Endothelial cell of umbilical vein (primary cell): ENCODE data around the gene MMP14. TPM values are rescaled to one million over a fixed set of nuclear protein-coding genes. Genes with fewer than 3 reads are reported as not detected.

ENCODE experiments used
- BruUV-seq: library from RNA; stranded (reverse); fragments of 400-500 nt; replicated peaks from 2 replicates; lab custom pipeline; 2021; lab: Mats Ljungman, UMichigan
- CTCF ChIA-PET: fragments of 300-600, 350-600 bp; sonication (Branson Sonifier 250); formaldehyde crosslinking; loops from one replicate; lab custom pipeline; 2021; ENCODE audit warnings: antibody characterized with exemption, inconsistent platforms; lab: Charles Lee
- POLR2A ChIA-PET: fragments of 300-600, 350-600 bp; sonication (Branson Sonifier 250); formaldehyde crosslinking; loops from one replicate; lab custom pipeline; 2021; ENCODE audit warnings: antibody characterized with exemption, inconsistent platforms; lab: Charles Lee
- DNase-seq: peaks from one replicate; pipeline ENCODE4 v3.0.0-alpha.2; 2011; ENCODE audit warnings: low read depth, low spot score
- FAIRE-seq: peaks from 2 replicates; lab custom pipeline; 2011; peaks lifted over from hg19 to GRCh38; lab: Jason Lieb, UNC
- H2AFZ ChIP-seq: 2 replicates; pipeline ENCODE4 v1.6.0; 2012; ENCODE audit warnings: low read depth, low read length, control low read depth, inconsistent platforms
- H3K27ac ChIP-seq: 2 replicates; pipeline ENCODE4 v1.5.1; 2011; ENCODE audit warnings: low read depth, mild to moderate bottlenecking, control low read depth, low read length, moderate library complexity; ENCODE audit not compliant: insufficient read depth
- H3K27me3 ChIP-seq, 2 experiments: 2 replicates each; pipeline versions ENCODE4 v1.6.0 to v1.6.1; 2011; ENCODE audit warnings: low read length in 2 of 2, mixed read lengths in 1 of 2; ENCODE audit not compliant: control insufficient read depth in 2 of 2, insufficient read depth in 2 of 2
- H3K36me3 ChIP-seq, 2 experiments: 2 replicates in 1 of 2; 3 replicates in 1 of 2; pipeline ENCODE4 v1.5.1; 2011; ENCODE audit warnings: low read length in 2 of 2, mild to moderate bottlenecking in 1 of 2, moderate library complexity in 1 of 2; ENCODE audit not compliant: control insufficient read depth in 2 of 2, insufficient read depth in 2 of 2; ENCODE audit errors: extremely low read depth in 1 of 2
- H3K4me1 ChIP-seq: 3 replicates; pipeline ENCODE4 v1.5.1; 2011; ENCODE audit warnings: mild to moderate bottlenecking, low read length; ENCODE audit not compliant: control insufficient read depth, insufficient read depth; ENCODE audit errors: extremely low read depth
- H3K4me2 ChIP-seq: 2 replicates; pipeline ENCODE4 v1.6.1; 2011; ENCODE audit warnings: low read length, control low read depth, mixed read lengths; ENCODE audit not compliant: insufficient read depth
- H3K4me3 ChIP-seq, 3 experiments: fragments of 200-600 bp in 1 of 3; sonication (generic), shearing (Covaris generic) in 1 of 3; replicated peaks in 1 of 3; 2 replicates each; pipeline ENCODE4 v1.5.1; 2011 to 2016; ENCODE audit warnings: control low read depth in 3 of 3, low read length in 3 of 3, mild to moderate bottlenecking in 2 of 3, inconsistent platforms in 1 of 3, low read depth in 1 of 3, moderate library complexity in 1 of 3; ENCODE audit not compliant: insufficient read depth in 1 of 3
- H3K79me2 ChIP-seq: 2 replicates; pipeline ENCODE4 v1.6.0; 2012; ENCODE audit warnings: low read length, inconsistent platforms; ENCODE audit not compliant: control insufficient read depth, insufficient read depth
- H3K9ac ChIP-seq: replicated peaks from 2 replicates; pipeline ENCODE3; 2011; ENCODE audit warnings: low read length, control low read depth; ENCODE audit not compliant: insufficient read depth; ENCODE audit errors: extremely low read depth
- H3K9me1 ChIP-seq: replicated peaks from 3 replicates; pipeline ENCODE4 v1.6.0; 2011; ENCODE audit warnings: mild to moderate bottlenecking, low read length; ENCODE audit not compliant: control insufficient read depth, insufficient read depth; ENCODE audit errors: extremely low read depth
- H3K9me3 ChIP-seq: replicated peaks from 2 replicates; pipeline ENCODE4 v1.5.1; 2012; ENCODE audit warnings: low read length, inconsistent platforms; ENCODE audit not compliant: control insufficient read depth, insufficient read depth
- H4K20me1 ChIP-seq: replicated peaks from 2 replicates; pipeline ENCODE3; 2011; ENCODE audit warnings: mild to moderate bottlenecking, low read length; ENCODE audit not compliant: control insufficient read depth, insufficient read depth; ENCODE audit errors: extremely low read depth
- CTCF ChIP-seq, 2 donors: IDR thresholded peaks; 1 replicate in 1 of 2; 2 replicates in 1 of 2; pipeline ENCODE4 v1.5.1; 2011; ENCODE audit warnings: low read length in 2 of 2, mild to moderate bottlenecking in 2 of 2, moderate library complexity in 2 of 2, control low read depth in 1 of 2, inconsistent platforms in 1 of 2, low read depth in 1 of 2; ENCODE audit not compliant: insufficient read depth in 1 of 2; ENCODE audit errors: extremely low read depth in 1 of 2
- EZH2 ChIP-seq: IDR thresholded peaks from 2 replicates; pipeline ENCODE4 v1.6.1; 2012; ENCODE audit warnings: borderline replicate concordance, low read depth, mild to moderate bottlenecking, moderate library complexity, low read length, inconsistent platforms; ENCODE audit not compliant: severe bottlenecking
- FOS ChIP-seq: IDR thresholded peaks from 2 replicates; pipeline ENCODE4 v1.6.1; 2011; ENCODE audit warnings: mild to moderate bottlenecking, low read length, moderate library complexity, borderline replicate concordance; ENCODE audit not compliant: insufficient read depth
- GATA2 ChIP-seq: IDR thresholded peaks from 2 replicates; pipeline ENCODE4 v1.7.0; 2011; ENCODE audit warnings: low read depth, mild to moderate bottlenecking, moderate library complexity, mixed read lengths, low read length; ENCODE audit not compliant: insufficient read length, insufficient read depth
- JUN ChIP-seq: IDR thresholded peaks from 2 replicates; pipeline ENCODE4 v1.6.1; 2011; ENCODE audit warnings: borderline replicate concordance, low read depth; ENCODE audit not compliant: insufficient read length, insufficient read depth
- MAX ChIP-seq: IDR thresholded peaks from 2 replicates; pipeline ENCODE4 v1.6.1; 2011; ENCODE audit not compliant: insufficient read depth, insufficient read length
- MYC ChIP-seq: IDR thresholded peaks from one replicate; pipeline ENCODE4 v1.6.1; 2011; ENCODE audit warnings: mild to moderate bottlenecking, low read depth, low read length
- POLR2A ChIP-seq: IDR thresholded peaks from 2 replicates; pipeline ENCODE4 v1.6.1; 2012; ENCODE audit warnings: low read depth, mild to moderate bottlenecking, control low read depth, low read length
- POLR2AphosphoS5 ChIP-seq: IDR thresholded peaks from 2 replicates; pipeline ENCODE4 v1.6.1; 2012; ENCODE audit warnings: low read depth, mild to moderate bottlenecking, control low read depth, low read length, moderate library complexity; ENCODE audit not compliant: insufficient read depth
- dilution Hi-C: fragments of 300-500 bp; cut with MboI; formaldehyde crosslinking; loops from one replicate; pipeline ENCODE4 v1.15.0; 2019; ENCODE audit warnings: low sequenced_read_pairs; ENCODE audit not compliant: extremely low pct_ligation_motif_present
- intact Hi-C: fragments of 100-400 bp; cut with micrococcal nuclease; formaldehyde crosslinking; loops from one replicate; pipeline ENCODE4 v1.10.0; 2022
- polyA plus RNA-seq, 4 experiments: library from polyadenylated mRNA; depleted of rRNA in 3 of 4; stranded (reverse) in 3 of 4; unstranded in 1 of 4; fragments of >200 nt; gene quantifications; 2 replicates each; pipeline versions ENCODE4 v1.2.1 to v1.2.3, GENCODE V29; 2011 to 2012; ENCODE audit warnings: missing spikeins in 1 of 4
- total RNA-seq: library from RNA; stranded (reverse); gene quantifications from 2 replicates; pipeline ENCODE4 v1.2.3, GENCODE V29; 2021

Gene MMP14
- total and polyA plus RNA-seq, 2 donors (not counting 3 experiments of a cell fraction or from before 2014, with no cell fraction given) = 506 to 603 TPM

- peaks cover 0 to 3% of the 10 kb centered on the region in 2 experiments for H3K36me3 ChIP-seq
- no peak for FAIRE-seq
Observed at GRCh38 chr14:22793976-22794375, 42.4 kb upstream of the MMP14 start.

More at GRCh38 chr14:22793976-22794375, 42.4 kb upstream of the MMP14 start:
- no peak overlapping the region for H3K4me2 ChIP-seq
- TF ChIP-seq GATA2 = no peak
- no peak for TF ChIP-seq POLR2AphosphoS5
- TF ChIP-seq POLR2A = no peak
- TF ChIP-seq JUN = no peak
- TF ChIP-seq CTCF (IDR thresholded peaks at IDR 0.05; ENCODE audit: extremely low read depth in 1 of 2, insufficient read depth in 1 of 2, low read depth in 1 of 2, low read length in 2 of 2) = no peak
- no peak for TF ChIP-seq FOS
- TF ChIP-seq EZH2 = no peak
- TF ChIP-seq MYC = no peak
- TF ChIP-seq MAX = no peak
- DNase-seq = no peak
- BruUV-seq = no TSS peak
- dilution Hi-C loops (no loop called here), intact Hi-C loops (no loop called here)
- peaks cover 0 to 5% of the 10 kb centered on the region in 2 experiments for H3K27me3 ChIP-seq
- H3K4me3 ChIP-seq = no peak overlapping the region
- H3K9me3 ChIP-seq = no peaks in the 10 kb centered on the region
- H3K27ac ChIP-seq = no peak overlapping the region
- no peaks in the 10 kb centered on the region for H3K79me2 ChIP-seq
- no peak overlapping the region for H3K9ac ChIP-seq
- no peaks in the 10 kb centered on the region for H4K20me1 ChIP-seq
- no peak overlapping the region for H2AFZ ChIP-seq
- no peaks in the 10 kb centered on the region for H3K4me1 ChIP-seq
- ChIA-PET POLR2A (no interaction called here), CTCF (interaction anchor here (1.3 kb wide), 1 partner anchor 224 kb away, joined by 5 read pairs; no protein-coding TSS in a partner anchor)
- H3K9me1 ChIP-seq = no peaks in the 10 kb centered on the region
